Transverse colon (tissue), 3 donors: ENCODE results near the gene FAM107B.

ENCODE experiments used
- POLR2A ChIP-seq: fragments of 450-650 bp; IDR thresholded peaks from one replicate; pipeline ENCODE4 v1.6.1; 2016; ENCODE audit warnings: antibody characterized with exemption, mild to moderate bottlenecking, moderate library complexity
- TF ChIP-seq, protein P1 (sequence below), 5 experiments: fragments of 200-600 bp in 3 of 5; fragments of 450-650 bp in 2 of 5; sonication (generic) in 3 of 5; IDR thresholded peaks; 1 replicate in 2 of 5; 2 replicates in 3 of 5; pipeline ENCODE4 v1.5.1; 2016 to 2017; ENCODE audit warnings: antibody characterized with exemption in 5 of 5, inconsistent platforms in 3 of 5, mild to moderate bottlenecking in 2 of 5, moderate library complexity in 1 of 5

DNA sequence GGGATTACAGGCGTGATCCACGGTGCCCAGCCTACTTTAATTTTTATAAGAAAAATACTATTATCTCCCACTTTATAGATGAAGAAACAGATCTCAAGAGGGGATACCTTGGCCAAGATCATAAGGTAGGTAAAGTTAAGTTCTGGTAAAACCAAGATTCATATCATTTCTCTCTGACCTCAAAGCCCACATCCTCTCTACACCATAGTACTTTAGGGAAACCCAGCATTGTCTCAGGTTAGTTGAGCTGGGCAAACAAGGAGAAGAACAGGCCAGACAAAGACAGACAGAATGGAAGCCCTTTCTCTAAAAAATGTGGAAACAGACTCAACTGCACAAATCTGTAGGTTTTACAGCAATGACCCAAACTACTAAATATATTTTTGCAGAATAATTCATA is 246.2 kb downstream of the FAM107B start:
- TF ChIP-seq, protein P1, sequence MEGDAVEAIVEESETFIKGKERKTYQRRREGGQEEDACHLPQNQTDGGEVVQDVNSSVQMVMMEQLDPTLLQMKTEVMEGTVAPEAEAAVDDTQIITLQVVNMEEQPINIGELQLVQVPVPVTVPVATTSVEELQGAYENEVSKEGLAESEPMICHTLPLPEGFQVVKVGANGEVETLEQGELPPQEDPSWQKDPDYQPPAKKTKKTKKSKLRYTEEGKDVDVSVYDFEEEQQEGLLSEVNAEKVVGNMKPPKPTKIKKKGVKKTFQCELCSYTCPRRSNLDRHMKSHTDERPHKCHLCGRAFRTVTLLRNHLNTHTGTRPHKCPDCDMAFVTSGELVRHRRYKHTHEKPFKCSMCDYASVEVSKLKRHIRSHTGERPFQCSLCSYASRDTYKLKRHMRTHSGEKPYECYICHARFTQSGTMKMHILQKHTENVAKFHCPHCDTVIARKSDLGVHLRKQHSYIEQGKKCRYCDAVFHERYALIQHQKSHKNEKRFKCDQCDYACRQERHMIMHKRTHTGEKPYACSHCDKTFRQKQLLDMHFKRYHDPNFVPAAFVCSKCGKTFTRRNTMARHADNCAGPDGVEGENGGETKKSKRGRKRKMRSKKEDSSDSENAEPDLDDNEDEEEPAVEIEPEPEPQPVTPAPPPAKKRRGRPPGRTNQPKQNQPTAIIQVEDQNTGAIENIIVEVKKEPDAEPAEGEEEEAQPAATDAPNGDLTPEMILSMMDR (IDR thresholded peaks at IDR 0.05), result no peak
- TF ChIP-seq POLR2A, result no peak
